GM10266 (cell line): ENCODE data around the gene CHSY3.

Experiments
- DNase-seq: peaks from one replicate; pipeline ENCODE4 v3.0.0; 2012; ENCODE audit errors: extremely low spot score
- TF ChIP-seq, protein P1 (sequence below): IDR thresholded peaks from 2 replicates; pipeline ENCODE4 v1.5.1; 2012; ENCODE audit warnings: mild to moderate bottlenecking, low read depth; ENCODE audit not compliant: control insufficient read depth, insufficient read depth; ENCODE audit errors: missing control alignments

CHSY3 gene

DNA sequence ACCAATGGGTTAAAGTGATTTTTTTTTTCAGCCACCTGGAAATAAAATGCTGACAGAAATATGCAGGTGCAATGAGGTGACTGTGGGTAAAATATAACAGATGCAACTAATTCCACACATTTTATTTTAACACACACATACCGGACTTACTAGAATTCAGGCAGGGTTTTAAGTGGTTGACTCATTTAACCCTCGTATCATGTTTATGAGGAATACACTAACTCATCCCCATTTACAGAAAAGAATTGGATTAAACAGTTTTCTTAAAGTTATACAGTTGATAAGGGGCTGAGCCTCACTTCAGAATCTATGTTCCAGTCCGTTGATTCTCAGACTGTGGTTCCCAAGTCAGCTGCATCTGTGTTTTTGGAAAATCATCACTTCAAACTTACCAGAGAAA lies 207.5 kb downstream of the CHSY3 start:
- DNase-seq = no peak
- TF ChIP-seq, protein P1, sequence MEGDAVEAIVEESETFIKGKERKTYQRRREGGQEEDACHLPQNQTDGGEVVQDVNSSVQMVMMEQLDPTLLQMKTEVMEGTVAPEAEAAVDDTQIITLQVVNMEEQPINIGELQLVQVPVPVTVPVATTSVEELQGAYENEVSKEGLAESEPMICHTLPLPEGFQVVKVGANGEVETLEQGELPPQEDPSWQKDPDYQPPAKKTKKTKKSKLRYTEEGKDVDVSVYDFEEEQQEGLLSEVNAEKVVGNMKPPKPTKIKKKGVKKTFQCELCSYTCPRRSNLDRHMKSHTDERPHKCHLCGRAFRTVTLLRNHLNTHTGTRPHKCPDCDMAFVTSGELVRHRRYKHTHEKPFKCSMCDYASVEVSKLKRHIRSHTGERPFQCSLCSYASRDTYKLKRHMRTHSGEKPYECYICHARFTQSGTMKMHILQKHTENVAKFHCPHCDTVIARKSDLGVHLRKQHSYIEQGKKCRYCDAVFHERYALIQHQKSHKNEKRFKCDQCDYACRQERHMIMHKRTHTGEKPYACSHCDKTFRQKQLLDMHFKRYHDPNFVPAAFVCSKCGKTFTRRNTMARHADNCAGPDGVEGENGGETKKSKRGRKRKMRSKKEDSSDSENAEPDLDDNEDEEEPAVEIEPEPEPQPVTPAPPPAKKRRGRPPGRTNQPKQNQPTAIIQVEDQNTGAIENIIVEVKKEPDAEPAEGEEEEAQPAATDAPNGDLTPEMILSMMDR = no peak

DNA sequence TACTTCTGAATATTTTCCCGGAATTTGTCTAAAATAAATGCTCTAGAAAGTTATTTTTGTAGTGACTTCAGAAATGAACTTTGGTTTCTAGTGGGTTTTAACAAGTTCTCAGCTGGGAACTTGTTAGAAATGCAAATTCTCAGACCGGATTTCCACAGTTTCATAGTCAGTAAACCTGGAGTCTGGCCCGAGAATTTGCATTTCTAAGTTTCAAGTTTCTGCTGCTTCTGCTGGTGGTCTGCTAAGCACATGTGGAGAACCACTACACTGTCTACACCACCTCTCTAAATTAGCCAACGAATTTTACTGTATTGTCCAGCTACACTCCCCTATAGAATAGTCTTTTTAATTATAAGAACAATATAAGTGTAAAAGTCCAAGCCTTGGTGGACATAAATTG lies 208.0 kb downstream of the CHSY3 start:
- DNase-seq = no peak
- TF ChIP-seq, protein P1 = no peak

DNA sequence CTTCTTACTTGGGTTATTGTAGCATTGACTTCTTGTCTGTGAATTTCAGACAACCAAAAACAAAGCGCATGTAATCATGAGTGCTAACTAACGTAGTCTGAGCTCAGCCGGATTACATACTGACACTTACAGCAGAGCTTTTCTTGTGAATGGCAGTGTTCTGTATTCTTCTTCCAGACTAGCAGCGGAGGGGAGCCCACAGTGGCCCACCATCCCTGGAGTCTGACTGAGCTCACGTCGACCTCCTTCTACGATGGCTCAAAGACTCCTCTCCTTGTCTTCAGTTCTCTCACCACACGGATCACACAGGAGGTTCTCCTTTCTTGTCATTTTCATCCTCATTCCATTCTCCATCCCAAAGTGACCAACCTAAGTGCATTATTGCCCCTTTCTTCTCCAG lies 211.4 kb downstream of the CHSY3 start:
- TF ChIP-seq, protein P1 = no peak
- DNase-seq = no peak

DNA sequence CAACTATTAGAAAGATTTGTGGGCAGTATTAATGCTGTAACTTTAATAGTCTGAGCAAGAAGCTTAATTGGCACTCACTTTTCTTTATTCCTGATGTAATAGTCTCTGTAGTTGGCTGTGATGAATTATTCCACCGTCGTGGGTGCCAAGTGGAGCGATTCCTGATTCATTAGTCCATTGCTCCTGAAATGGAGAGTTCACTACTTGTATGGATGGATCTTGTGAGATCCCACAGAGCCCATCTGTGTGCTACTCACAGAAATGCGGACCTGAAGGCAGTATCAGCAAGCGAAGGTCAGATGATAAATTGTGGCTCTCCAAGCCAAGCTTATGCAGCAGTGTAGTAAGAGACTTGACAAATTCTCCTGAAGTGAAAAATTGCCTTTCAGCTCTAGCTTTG lies 212.2 kb downstream of the CHSY3 start:
- DNase-seq = no peak

DNA sequence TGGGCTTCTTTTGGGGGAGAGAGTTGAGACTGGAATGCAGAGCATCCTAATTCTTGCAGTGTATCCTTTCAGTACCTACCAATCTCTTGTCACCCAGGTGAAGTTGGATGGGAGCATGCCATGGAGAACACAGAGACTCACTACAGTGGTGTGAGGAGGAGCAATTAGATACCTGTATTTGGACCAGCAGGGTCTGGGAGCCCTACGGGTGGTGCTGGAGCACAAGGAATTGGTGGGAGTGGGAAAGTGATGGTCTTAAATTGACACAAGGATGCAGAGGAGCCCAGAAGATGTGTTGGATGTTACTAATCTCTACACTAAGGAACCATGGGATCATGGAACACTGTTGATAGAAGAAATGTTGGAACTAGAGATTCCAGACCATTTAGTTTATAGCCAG lies 212.7 kb downstream of the CHSY3 start:
- TF ChIP-seq, protein P1 = no peak
- DNase-seq = no peak

More for the DNA sequence above, 212.2 kb downstream of the CHSY3 start:
- TF ChIP-seq, protein P1 = no peak

DNA sequence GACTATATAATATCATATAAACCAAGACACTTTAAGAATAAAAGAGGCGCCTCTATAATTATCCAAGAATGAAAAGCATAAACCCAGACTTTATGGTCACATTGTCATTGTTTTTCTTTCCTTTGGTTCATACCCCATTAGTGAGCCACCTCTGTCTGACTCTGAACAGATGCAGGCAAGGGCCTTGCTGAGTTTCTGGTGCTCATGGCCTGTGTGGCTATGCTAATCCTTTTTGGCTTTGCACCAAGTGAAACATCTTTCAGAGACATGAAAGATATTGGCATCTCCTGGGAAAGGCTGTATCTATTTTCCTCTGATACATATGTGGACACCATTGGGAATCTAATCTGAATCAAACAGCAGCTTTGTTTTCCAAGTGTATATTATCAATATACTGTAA lies 222.5 kb downstream of the CHSY3 start:
- no peak for DNase-seq

DNA sequence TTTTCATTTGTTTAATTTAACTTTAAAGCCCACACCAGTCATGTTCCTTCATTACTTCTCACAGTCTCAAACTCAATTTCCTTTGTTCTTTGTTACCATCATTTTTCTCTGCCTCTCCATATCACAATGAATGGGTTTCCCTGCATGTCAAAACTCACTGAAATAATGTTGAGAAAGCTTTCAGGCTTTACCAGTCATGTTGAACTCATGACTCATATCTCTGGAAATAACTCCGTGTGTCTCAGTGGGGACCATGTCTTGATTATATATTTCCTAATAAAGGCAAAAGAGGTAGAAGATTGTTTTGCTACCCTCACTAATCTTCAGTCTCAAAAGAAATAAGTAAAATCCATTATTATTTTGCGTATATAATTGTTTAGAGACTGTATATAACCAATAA lies 231.2 kb downstream of the CHSY3 start:
- no peak for DNase-seq
- TF ChIP-seq, protein P1 = no peak

More for the DNA sequence above, 222.5 kb downstream of the CHSY3 start:
- TF ChIP-seq, protein P1 = no peak

DNA sequence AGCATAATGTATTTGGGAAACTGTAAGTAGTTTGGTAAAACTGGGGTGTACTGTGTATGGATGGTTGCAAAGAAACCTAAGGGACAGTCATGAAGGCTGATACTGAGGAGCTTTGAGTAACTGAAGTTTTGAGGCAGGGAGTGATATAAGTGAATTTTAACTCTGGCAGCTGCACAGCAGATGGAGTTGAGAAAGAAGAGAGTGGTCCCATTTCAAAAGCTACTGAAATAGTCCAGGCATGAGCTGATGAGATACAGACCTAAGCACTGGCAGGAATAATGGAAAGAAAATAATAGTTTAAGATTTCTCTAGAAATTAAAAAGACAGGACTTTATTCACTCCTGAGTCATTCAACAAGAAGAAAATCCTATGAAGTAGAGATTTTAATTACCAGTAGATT lies 232.0 kb downstream of the CHSY3 start:
- no peak for DNase-seq
- TF ChIP-seq, protein P1 = no peak
